ENCODE data around the gene PPT1.
"Not testable (repeated sequence)": the region's sequence is repeated elsewhere in the genome, so short reads cannot be mapped to it uniquely, and the experiment has no call there.

Gene PPT1

DNA sequence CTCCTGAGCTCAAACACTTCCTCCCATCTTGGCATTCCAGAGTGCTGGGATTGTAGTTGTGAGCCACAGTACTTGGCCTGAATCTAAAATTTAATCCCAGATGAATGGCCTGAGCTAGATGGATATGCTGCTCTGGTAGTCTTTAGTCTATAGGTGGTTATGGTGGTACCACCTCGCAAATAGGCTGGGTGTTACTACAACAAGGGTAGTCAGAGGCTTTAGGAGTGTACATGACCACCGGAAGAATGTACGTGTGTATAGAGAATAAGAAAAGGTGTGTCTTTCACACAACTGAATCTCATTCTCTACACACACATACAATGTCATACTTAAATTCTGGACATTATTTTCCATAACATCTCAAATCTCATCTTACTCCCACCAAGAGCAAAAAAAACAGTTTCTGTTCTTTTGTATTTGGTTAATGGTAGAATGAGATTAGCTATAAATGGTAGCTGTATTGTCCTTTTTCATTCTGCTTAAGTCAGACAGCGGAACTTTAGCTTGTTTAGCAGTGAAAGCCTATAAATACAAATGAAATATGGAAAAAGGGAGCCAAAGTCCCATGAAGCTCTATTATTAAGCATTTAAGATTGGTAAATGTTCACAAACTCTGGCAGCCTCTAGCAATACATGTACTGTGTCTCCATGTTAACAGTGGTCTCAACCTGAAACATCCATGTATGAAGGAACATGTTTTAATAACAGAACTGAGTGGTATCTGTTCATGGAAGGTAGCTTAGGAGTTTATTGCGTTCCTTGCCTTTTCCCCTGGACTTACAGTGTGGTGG, 40.3 kb downstream of the PPT1 start:
- DNase-seq (ENCODE audit: low read depth): no peak

- no peak for DNase-seq (ENCODE audit: low read depth)
Observed at GRCh38 chr1:40053138-40053887, 43.7 kb downstream of the PPT1 start.

DNA sequence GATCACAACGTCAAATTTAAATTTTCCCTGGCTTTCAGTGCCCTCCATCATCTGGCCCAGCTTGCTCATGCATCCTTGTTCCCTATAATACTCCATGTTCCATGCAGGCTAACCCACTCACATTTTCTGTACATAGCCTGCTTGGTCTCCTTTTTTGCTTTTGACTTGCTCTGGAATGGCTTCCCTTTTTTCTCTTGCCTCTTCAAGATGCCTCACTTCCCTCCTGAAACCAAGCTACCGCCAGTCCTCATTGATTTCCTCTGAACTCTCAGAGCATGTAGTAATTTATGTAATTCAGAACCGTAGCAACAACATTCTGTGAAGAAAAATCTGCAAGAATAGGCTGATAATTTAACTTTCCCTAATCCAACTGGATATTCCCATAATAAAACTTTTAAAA, 46.2 kb downstream of the PPT1 start:
- DNase-seq (ENCODE audit: low read depth): no peak

DNA sequence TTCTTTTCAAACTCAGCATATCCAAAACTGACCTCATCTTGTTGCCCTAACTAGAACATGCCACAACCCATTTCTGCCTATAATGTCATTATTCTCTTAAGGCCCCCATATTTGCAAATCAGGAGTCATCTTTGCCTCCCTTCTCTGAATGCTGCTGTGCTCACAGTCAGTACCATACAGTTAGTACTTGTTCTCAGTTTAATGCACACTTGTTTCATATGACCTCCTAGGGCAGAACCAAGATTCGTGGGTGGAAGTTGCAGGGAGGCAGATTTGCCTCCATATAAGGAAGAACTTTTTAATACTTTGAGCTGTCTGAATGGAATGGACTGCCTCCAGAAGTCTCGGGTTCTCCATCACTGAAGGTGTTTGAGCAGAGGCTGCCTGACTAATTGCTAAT, 47.3 kb downstream of the PPT1 start:
- no peak for DNase-seq (ENCODE audit: low read depth)

- no peak for DNase-seq (ENCODE audit: low read depth)
Observed at GRCh38 chr1:40047769-40048168, 49.3 kb downstream of the PPT1 start.

DNA sequence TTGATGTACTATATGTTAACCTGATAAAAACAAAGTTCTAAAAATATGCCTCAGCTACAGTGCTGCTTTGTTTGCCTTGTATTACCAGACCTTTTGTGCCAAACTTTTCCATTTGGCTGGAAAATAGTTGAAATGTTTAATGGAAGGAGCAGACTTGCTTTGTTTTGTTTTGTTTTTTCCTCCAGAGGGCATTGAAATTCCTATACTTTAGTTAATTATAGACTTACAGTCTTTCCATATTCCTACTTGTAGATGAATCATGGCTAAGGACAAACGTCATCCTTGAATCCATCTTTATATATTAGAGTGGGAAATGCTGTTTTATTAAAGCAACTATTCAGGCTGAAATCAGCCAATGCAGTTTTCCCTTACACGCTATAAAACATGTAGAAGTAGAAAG, 49.8 kb downstream of the PPT1 start:
- no peak for DNase-seq (ENCODE audit: low read depth)

GRCh38 chr1:40045766-40046165, 51.3 kb downstream of the PPT1 start:
- DNase-seq (ENCODE audit: low read depth): no peak

GRCh38 chr1:40045182-40045581, 51.9 kb downstream of the PPT1 start:
- no peak for DNase-seq (ENCODE audit: low read depth)

DNA sequence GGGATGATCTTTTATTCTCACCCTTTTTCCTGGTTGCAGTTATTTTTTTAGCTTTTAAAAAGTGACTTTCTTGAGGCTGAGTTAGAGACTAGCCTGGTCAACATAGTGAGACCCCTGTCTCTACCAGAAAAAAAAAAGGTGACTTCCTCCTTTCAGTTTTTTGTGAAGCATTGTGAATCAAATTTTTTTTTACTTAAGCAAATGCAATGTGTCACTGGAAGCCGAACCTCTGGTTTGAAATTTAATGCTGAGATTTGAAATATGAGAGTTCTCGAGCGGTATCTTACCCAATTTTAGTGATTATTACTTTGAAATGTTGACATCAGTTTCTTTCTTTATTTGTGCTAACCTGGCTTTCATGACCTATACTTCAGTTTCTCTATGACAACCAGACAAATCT, 52.9 kb downstream of the PPT1 start:
- no peak for DNase-seq (ENCODE audit: low read depth)

DNA sequence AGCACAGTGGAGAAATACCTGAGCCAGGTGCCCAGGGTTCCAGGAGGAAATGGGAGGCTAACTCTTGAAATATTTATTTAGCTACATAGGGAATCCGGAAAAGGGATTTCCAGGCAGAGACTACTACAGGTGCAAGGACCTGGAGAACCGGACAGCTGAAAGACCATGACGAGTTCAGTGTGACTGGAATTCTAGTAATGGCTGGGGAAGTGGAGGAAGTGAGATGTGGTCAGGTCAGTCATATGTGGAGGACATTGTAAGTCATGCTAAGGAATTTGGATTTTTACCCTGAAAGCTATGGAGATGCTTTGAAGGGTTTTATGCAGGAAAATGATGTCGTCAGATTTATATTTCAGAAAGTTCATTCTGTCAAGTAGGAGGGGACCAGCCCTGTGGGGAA, 54.7 kb downstream of the PPT1 start:
- DNase-seq (ENCODE audit: low read depth): no peak

DNA sequence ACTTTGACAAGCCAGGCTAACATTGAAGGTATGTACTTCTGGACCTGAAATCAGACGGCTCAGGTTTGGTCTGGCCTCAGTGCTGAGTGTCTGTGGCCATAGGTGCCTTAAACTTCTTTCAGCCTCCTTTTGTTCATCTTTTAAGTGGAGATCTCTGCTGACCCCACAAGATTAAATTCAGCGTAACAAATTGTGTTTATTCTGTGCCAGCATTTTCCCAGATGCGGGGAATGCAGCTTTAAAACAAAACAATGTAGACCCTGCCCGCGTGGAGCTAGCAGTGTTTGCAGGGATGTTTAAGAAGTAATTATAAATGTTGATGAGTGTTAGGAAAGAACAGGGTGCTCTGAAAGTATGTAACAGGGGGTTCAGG, 55.6 kb downstream of the PPT1 start:
- DNase-seq (ENCODE audit: low read depth): no peak

- peak; percentile 100 for DNase-seq (ENCODE audit: low read depth)
Observed at GRCh38 chr1:40040511-40041465, 56.3 kb downstream of the PPT1 start, which contains the start of gene CAP1. Gene CAP1, plus strand, starts transcription at chr1:40040729. Its CDS starts 18,618 bp downstream, at chr1:40059347.

GRCh38 chr1:40039757-40040510, 57.1 kb downstream of the PPT1 start:
- peak; percentile 68 for DNase-seq (ENCODE audit: low read depth)

DNA sequence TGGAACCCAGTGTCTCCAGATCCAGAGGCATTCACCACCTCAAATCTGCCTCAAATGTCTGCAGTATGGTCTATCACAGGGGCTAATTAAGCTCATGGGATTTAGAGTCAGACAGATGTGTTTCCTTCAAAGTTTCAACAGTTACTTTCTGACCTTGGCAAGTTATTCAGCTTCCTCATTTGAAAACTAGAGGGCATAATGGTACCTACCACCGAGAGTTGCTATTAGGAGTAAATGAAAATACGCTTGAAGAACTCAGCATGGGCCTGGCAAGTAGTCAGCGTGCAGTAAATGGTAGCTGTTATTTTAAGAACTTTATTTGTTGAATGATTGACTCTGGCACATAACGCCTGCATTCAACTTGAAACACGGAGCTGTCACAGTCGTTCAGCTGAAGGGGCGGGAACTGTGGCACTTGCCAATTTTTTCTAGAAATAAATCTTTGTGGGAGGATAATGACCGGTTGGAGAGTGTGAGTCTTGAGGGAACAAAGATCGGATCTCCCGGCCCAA, 57.8 kb downstream of the PPT1 start:
- no peak for DNase-seq (ENCODE audit: low read depth)

GRCh38 chr1:40038697-40039096, 58.4 kb downstream of the PPT1 start:
- no peak for DNase-seq (ENCODE audit: low read depth)

- DNase-seq (ENCODE audit: low read depth): not testable (repeated sequence)
Observed at GRCh38 chr1:40037254-40037653, 59.8 kb downstream of the PPT1 start.

DNA sequence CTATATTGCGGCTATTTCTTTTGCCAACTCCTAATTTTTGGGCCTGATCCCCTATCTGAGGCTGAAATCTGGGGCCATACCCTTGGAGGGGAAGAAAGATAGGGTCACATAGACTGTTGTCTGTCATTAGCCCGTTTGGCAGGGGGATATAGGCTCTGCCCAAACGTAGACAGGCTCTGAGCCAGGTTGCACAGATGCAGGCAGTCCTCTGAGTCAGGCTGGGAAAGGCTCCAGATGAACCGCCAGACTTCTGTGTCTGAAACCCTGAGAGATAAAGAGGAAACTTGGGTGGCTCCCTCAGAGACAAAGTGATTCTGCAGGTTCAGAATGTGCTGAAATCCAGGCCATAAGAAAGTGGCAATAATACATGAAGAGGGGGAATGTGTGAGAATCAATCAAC, 60.5 kb downstream of the PPT1 start:
- no peak for DNase-seq (ENCODE audit: low read depth)

GRCh38 chr1:40034869-40035268, 62.2 kb downstream of the PPT1 start:
- no peak for DNase-seq (ENCODE audit: low read depth)

DNA sequence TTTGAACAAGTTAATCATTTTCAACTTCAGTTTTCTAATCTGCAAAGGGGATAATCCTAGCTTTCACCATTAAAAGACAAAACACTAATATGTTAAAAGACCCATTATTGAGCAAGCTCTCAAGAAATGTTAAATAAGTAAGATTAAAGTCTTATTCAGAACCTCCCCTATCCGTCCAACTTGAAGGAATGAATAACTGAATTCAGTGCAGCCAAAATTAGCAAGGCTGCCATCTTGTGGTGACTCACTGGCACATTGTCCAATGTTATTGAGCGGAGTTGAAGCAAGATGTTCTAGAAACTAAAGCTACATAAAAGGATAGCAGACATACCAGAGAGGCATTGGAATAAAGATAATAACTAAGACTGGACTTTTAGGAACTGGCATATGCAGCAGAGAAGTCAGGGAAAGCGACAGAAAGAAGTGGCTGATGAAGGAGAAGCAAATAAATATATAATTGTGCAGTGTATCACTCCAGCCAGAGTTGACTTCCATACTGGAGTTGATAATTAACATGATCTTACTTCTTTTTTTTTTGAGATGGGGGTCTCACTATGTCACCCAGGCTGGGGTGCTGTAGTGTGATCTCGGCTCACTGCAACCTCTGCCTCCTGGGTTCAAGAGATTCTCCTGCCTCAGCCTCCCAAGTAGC, 64.7 kb downstream of the PPT1 start:
- peak; percentile 27 for DNase-seq (ENCODE audit: low read depth)

DNA sequence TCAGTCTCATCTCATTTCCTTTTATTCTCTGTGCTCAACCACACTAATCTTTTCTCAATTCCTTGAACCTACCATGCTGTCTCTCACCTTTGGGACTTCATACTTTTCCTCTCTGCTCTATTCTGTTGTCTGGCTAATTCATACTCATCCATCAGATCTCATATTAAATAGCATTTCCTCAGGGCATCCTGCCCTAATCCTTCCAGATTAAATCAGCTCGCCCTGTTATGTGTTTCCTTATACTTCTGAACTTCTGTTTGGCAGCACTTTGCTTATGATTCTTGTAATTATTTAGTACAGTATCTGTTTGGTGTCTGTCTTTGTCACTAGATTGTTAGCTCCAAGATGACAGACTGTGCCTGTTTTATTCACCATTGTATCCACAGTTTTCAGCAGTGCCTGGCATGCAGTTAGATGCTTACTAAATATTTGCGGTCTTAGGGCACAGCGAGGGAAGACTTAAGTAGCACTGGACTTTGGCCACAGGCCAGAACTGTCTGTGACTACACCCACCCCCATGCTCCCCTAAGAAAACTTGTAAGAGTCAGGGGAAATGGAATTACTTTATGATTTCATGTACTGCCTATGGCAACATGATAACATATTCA, 66.4 kb downstream of the PPT1 start:
- DNase-seq (ENCODE audit: low read depth): no peak

All from stimulated activated CD8-positive, alpha-beta memory T cell treated with anti-CD3 and anti-CD28 coated beads, Interleukin-4, amount 100 ng/mL, for 24 hours (primary cell).